Heart left ventricle (tissue), 16 donors: Measurements from ENCODE around the gene TPD52L2. TPM values are rescaled to one million over a fixed set of nuclear protein-coding genes. Genes with fewer than 3 reads are reported as not detected.

Experiments used
- ATAC-seq, 4 donors: fragments of 200-7000 bp; cut with Tn5 transposase; one replicate each; pipeline ENCODE4 v1.9.1; 2020 to 2022; ENCODE audit warnings: moderate library complexity in 4 of 4, mild to moderate bottlenecking in 3 of 4, moderate number of reproducible peaks in 1 of 4
- DNase-seq, 5 donors: peaks; one replicate each; pipeline ENCODE4 v3.0.0-alpha.2; 2020
- H3K27ac ChIP-seq, 12 donors: fragments of 200-600 bp; sonication (generic) in 4 of 12; one replicate each; pipeline versions ENCODE4 v1.5.0 to v1.8.0; 2016 to 2022; ENCODE audit warnings: mild to moderate bottlenecking in 2 of 12
- H3K27me3 ChIP-seq, 9 donors: fragments of 200-600 bp; sonication (generic) in 2 of 9; one replicate each; pipeline versions ENCODE4 v1.5.1 to v1.8.0; 2016 to 2022; ENCODE audit warnings: mild to moderate bottlenecking in 3 of 9
- H3K36me3 ChIP-seq, 9 donors: fragments of 200-600 bp; sonication (generic) in 2 of 9; one replicate each; pipeline versions ENCODE4 v1.5.0 to v1.8.0; 2018 to 2022; ENCODE audit warnings: mild to moderate bottlenecking in 2 of 9
- H3K4me1 ChIP-seq, 12 donors: fragments of 200-600 bp; sonication (generic) in 4 of 12; one replicate each; pipeline versions ENCODE4 v1.5.0 to v1.8.0; 2016 to 2022; ENCODE audit warnings: mild to moderate bottlenecking in 3 of 12
- H3K4me3 ChIP-seq, 12 donors: fragments of 200-600 bp; sonication (generic) in 4 of 12; one replicate each; pipeline versions ENCODE4 v1.5.0 to v1.8.0; 2017 to 2022; ENCODE audit warnings: mild to moderate bottlenecking in 9 of 12, moderate library complexity in 4 of 12
- H3K9me3 ChIP-seq, 12 donors: fragments of 200-600 bp; sonication (generic) in 4 of 12; one replicate each; pipeline versions ENCODE4 v1.5.0 to v1.8.0; 2016 to 2022; ENCODE audit warnings: mild to moderate bottlenecking in 1 of 12
- POLR2A ChIP-seq, 2 donors: fragments of 450-650 bp; IDR thresholded peaks; one replicate each; pipeline ENCODE4 v1.6.1; 2017; ENCODE audit warnings: antibody characterized with exemption in 2 of 2, mild to moderate bottlenecking in 2 of 2, moderate library complexity in 2 of 2
- WGBS, 4 donors: extraction: QIAGEN DNeasy Blood & Tissue Kit in 2 of 4; methylation state at CpG; one replicate each; pipeline versions ENCODE4 v1.1.5 to v1.1.7; 2013 to 2018; 5-methylcytosine and 5-hydroxymethylcytosine counted together
- intact Hi-C, 10 donors: fragments of 100-400 bp; cut with DNase I; formaldehyde crosslinking; loops; one replicate each; pipeline versions ENCODE4 v1.11.1 to v1.14.2; 2022
- polyA plus RNA-seq, 2 donors: library from polyadenylated mRNA; stranded (reverse); fragments of 200-250 nt; gene quantifications; one replicate each; pipeline ENCODE4 v1.2.3, GENCODE V29; 2013
- total RNA-seq, 9 donors: library from RNA; depleted of rRNA in 2 of 9; stranded (reverse); fragments of >200 nt in 2 of 9; fragmentation: NEBNext Ultra II Directional in 3 of 9; extraction: Animal tissue kit (Norgen Biotek cat#: 25700) in 3 of 9; gene quantifications; one replicate each; pipeline versions ENCODE4 v1.1.0 to v1.2.4, GENCODE V29; 2016 to 2023
- TF ChIP-seq, protein P1 (sequence below), 12 donors: fragments of 200-600 bp; sonication (generic) in 4 of 12; IDR thresholded peaks; one replicate each; pipeline versions ENCODE4 v1.5.0 to v1.8.0; 2018 to 2022; ENCODE audit warnings: antibody characterized with exemption in 12 of 12, mild to moderate bottlenecking in 5 of 12
- donor health status: ischemic (EF 13 %, LVEDD 7.1; RV severe dilation, severe dysfunction).
- donor health status: healthy with polysubstance abuse.
- donor health status: DM: no; HTN: yes; CAD: no.
- donor health status: DM: no; HTN: no; CAD: no.
- donor health status: ischemic (EF 25% LVEDD 6.9; RV normal size, moderate dysfunction).
- donor health status: ischemic (EF 25% LVEDD 5.7; RV mildly dilated, moderate dysfunction).
- donor health status: healthy.
- donor health status: DM: yes; HTN: yes; CAD: no.
- donor health status: ischemic (EF 35%, LVEDD 5.7; RV mildly dilated, moderate dysfunction).
- donor health status: nonischemic (EF 11% LVEDD 7.7; RV severe dilation, severe dysfunction).
- donor health status: DM: yes; HTN: yes; CAD: no.
- donor health status: PGD.
- donor health status: ischemic (EF 29% LVEDD 5.4; RV normal size, mild dysfunction).
- donor health status: nonischemic (EF 23%, LVEDD 6.1; RV moderate dilation, normal function).

Gene TPD52L2
- total and polyA plus RNA-seq, 11 donors, result 44.4 to 179 (median 72.2) TPM

DNA sequence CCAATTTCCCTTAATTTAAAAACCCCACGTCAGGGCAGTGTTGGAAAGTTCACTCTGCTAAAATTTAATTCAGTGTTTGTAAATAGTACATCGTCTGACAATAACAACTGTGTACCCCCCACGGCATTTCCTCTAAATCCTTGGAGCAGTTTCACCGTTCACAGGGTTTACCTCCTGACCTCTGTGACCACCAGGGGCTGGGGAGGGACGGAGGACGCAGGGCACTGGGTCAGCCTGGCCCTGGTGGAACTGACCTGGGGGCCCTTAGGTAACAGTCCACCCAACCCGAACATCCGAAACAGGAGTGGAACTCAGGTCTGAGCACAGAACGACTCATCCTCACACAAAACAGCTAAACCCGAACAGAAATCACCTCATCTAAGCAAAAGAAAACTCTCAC lies 36.1 kb upstream of the TPD52L2 start:
- DNase-seq (no peak), ATAC-seq (no peak)
- Histone ChIP-seq H3K4me1 (peaks cover 5 to 71% (median 48%) of the 10 kb centered on the region in 12 donors), H3K27me3 (peaks cover 0 to 27% (median 0%) of the 10 kb centered on the region in 9 donors), H3K36me3 (peaks cover 0 to 3% (median 0%) of the 10 kb centered on the region in 9 donors), H3K4me3 (peak overlapping the region in 11 of 12 donors; percentile 48 to 99 (median 77)), H3K27ac (peak overlapping the region in 11 of 12 donors; percentile 53 to 94 (median 89)), H3K9me3 (no peaks in the 10 kb centered on the region)
- 39 to 56% (median 50%) methylated on average over 10 of the region's 10 CpGs for WGBS, 4 donors
- TF ChIP-seq, protein P1, sequence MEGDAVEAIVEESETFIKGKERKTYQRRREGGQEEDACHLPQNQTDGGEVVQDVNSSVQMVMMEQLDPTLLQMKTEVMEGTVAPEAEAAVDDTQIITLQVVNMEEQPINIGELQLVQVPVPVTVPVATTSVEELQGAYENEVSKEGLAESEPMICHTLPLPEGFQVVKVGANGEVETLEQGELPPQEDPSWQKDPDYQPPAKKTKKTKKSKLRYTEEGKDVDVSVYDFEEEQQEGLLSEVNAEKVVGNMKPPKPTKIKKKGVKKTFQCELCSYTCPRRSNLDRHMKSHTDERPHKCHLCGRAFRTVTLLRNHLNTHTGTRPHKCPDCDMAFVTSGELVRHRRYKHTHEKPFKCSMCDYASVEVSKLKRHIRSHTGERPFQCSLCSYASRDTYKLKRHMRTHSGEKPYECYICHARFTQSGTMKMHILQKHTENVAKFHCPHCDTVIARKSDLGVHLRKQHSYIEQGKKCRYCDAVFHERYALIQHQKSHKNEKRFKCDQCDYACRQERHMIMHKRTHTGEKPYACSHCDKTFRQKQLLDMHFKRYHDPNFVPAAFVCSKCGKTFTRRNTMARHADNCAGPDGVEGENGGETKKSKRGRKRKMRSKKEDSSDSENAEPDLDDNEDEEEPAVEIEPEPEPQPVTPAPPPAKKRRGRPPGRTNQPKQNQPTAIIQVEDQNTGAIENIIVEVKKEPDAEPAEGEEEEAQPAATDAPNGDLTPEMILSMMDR (IDR thresholded peaks at IDR 0.05), result peak in 2 of 12 donors; percentile 15 to 22
- no peak for TF ChIP-seq POLR2A (IDR thresholded peaks at IDR 0.05)
- intact Hi-C loops, result loop anchor here in 7 of 10 donors (2.0 to 5.0 kb wide), 5 partner anchors 30 to 87 kb away; partner anchors contain the start of gene ABHD16B (in 2 of the 7)

DNA sequence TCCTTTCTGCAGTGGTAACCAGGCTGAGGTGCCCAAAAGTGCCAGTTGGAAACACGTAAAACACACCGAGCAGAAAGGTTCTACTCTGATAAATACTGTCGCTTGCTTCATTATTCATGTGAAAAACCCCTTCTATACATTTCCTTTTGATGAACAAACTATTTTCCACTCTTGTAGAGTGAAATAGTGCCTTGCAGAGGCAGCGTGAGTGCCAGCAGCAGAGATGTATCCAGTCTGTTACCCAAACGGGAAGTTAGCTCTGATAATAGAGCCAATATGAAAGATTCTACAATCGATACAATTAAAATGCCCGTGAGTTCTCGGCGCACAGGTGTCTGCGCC lies 35.5 kb upstream of the TPD52L2 start:
- Histone ChIP-seq H3K9me3 (no peaks in the 10 kb centered on the region), H3K36me3 (peaks cover 0 to 3% (median 0%) of the 10 kb centered on the region in 9 donors), H3K4me1 (peaks cover 11 to 75% (median 53%) of the 10 kb centered on the region in 12 donors), H3K4me3 (peak overlapping the region; percentile 48 to 99 (median 79)), H3K27me3 (peaks cover 0 to 27% (median 0%) of the 10 kb centered on the region in 9 donors), H3K27ac (peak overlapping the region; percentile 66 to 94 (median 88))
- 6 to 13% (median 11%) methylated on average over 10 of the region's 10 CpGs for WGBS, 4 donors
- DNase-seq (no peak), ATAC-seq (no peak)
- intact Hi-C loops, result loop anchor here in 7 of 10 donors (2.0 to 5.0 kb wide), 5 partner anchors 29 to 87 kb away; partner anchors contain the start of gene ABHD16B (in 2 of the 7)
- no peak for TF ChIP-seq POLR2A (IDR thresholded peaks at IDR 0.05)
- TF ChIP-seq, protein P1 (IDR thresholded peaks at IDR 0.05), result no peak

DNA sequence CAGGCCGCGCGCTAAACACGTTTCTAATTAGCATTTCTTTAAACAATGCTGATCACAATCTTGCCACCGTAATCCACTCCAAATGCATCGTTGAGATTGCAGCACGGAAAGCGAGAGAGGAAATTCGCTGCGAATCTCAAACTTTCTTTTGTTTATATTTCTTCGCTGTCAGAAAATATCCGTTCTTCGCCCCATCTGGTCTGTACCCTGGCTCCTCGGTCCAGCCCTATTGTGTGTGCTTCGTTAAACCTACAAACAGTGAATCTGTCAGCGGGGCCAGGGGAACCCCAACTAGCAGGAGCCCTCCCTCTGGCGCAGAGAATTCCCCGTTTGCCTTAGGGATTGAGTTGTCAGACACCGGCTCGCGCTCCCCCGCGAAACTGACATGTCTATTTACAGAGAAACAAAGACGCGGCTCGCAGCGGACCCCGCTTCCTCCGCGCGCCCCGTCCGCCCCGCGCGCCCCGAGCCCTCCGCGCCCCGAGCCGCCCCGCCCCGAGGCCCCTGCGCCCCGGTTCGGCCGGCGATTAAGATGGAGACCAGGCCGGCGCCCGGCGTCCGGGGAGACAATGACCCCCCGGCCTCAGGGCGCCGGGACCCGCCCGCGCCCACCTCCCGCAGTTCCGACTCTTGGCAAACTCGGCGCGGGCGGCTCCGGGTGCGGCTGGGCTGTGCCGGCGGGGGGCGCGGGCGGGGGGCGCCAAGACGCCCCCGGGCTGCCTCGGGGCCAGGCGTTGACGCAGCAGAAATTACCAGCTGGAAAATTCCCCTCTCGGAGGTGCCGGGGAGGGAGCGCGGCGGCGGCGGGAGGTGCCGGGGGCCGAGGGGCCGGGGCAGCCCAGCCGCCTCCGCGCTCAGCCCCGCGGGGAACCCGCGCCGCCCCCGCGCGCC lies 34.9 kb upstream of the TPD52L2 start:
- peak overlapping the region; percentile 66 to 94 (median 88) for H3K27ac ChIP-seq
- peaks cover 0 to 27% (median 0%) of the 10 kb centered on the region in 9 donors for H3K27me3 ChIP-seq
- peaks cover 0 to 3% (median 0%) of the 10 kb centered on the region in 9 donors for H3K36me3 ChIP-seq
- DNase-seq (peak in 2 of 5 donors; percentile 44 to 48), ATAC-seq (no peak)
- peaks cover 13 to 81% (median 59%) of the 10 kb centered on the region in 12 donors for H3K4me1 ChIP-seq
- TF ChIP-seq, protein P1 (IDR thresholded peaks at IDR 0.05), result no peak
- no peak for TF ChIP-seq POLR2A (IDR thresholded peaks at IDR 0.05)
- intact Hi-C loops, result loop anchor here in 8 of 10 donors (2.0 to 5.0 kb wide), 6 partner anchors 25 to 88 kb away; partner anchors contain the start of gene ABHD16B (in 2 of the 8)
- 1% methylated on average over 29 to 99 of the region's 99 CpGs for WGBS, 4 donors
- peak overlapping the region; percentile 48 to 99 (median 79) for H3K4me3 ChIP-seq
- no peaks in the 10 kb centered on the region for H3K9me3 ChIP-seq
